Measurements from ENCODE around the gene EZH2.

The EZH2 gene

GRCh38 chr7:148800677-148801076 is 83.4 kb downstream of the EZH2 start:
- no peak overlapping the region for H3K4me3 ChIP-seq (replicated peaks; ENCODE audit: low read depth, low read length)
- no peak for TF ChIP-seq CTCF (IDR thresholded peaks at IDR 0.05; ENCODE audit: low read depth, low read length, missing control alignments)
- no peak for DNase-seq (ENCODE audit: extremely low read depth, low read depth)

- no peak overlapping the region for H3K4me3 ChIP-seq (replicated peaks; ENCODE audit: low read depth, low read length)
- no peak for TF ChIP-seq CTCF (IDR thresholded peaks at IDR 0.05; ENCODE audit: low read depth, low read length, missing control alignments)
- DNase-seq (ENCODE audit: extremely low read depth, low read depth): no peak
Measured at GRCh38 chr7:148799893-148800555, 84.1 kb downstream of the EZH2 start.

GRCh38 chr7:148796841-148797240 is 87.2 kb downstream of the EZH2 start:
- DNase-seq (ENCODE audit: extremely low read depth, low read depth): no peak
- no peak overlapping the region for H3K4me3 ChIP-seq (replicated peaks; ENCODE audit: low read depth, low read length)
- no peak for TF ChIP-seq CTCF (IDR thresholded peaks at IDR 0.05; ENCODE audit: low read depth, low read length, missing control alignments)

- H3K4me3 ChIP-seq (replicated peaks; ENCODE audit: low read depth, low read length): no peak overlapping the region
- no peak for TF ChIP-seq CTCF (IDR thresholded peaks at IDR 0.05; ENCODE audit: low read depth, low read length, missing control alignments)
Measured at GRCh38 chr7:148794476-148794875, 89.6 kb downstream of the EZH2 start.

GRCh38 chr7:148793590-148793989 is 90.5 kb downstream of the EZH2 start:
- no peak for DNase-seq (ENCODE audit: extremely low read depth, low read depth)
- H3K4me3 ChIP-seq (replicated peaks; ENCODE audit: low read depth, low read length): no peak overlapping the region
- no peak for TF ChIP-seq CTCF (IDR thresholded peaks at IDR 0.05; ENCODE audit: low read depth, low read length, missing control alignments)

More at GRCh38 chr7:148794476-148794875, 89.6 kb downstream of the EZH2 start:
- no peak for DNase-seq (ENCODE audit: extremely low read depth, low read depth)

GRCh38 chr7:148791546-148791945 is 92.5 kb downstream of the EZH2 start:
- DNase-seq (ENCODE audit: extremely low read depth, low read depth): no peak
- TF ChIP-seq CTCF (IDR thresholded peaks at IDR 0.05; ENCODE audit: low read depth, low read length, missing control alignments): no peak
- H3K4me3 ChIP-seq (replicated peaks; ENCODE audit: low read depth, low read length): no peak overlapping the region

GRCh38 chr7:148790850-148791249 is 93.2 kb downstream of the EZH2 start:
- no peak overlapping the region for H3K4me3 ChIP-seq (replicated peaks; ENCODE audit: low read depth, low read length)
- no peak for TF ChIP-seq CTCF (IDR thresholded peaks at IDR 0.05; ENCODE audit: low read depth, low read length, missing control alignments)
- DNase-seq (ENCODE audit: extremely low read depth, low read depth): no peak

Data from HFF-Myc (cell line).